Caco-2 (cell line): ENCODE measurements around the gene GAS6. TPM values are rescaled to one million over a fixed set of nuclear protein-coding genes. Genes with fewer than 3 reads are reported as not detected.

Source experiments
- BruUV-seq: library from RNA; stranded (reverse); fragments of 400-500 nt; replicated peaks from 2 replicates; lab custom pipeline; 2021; lab: Mats Ljungman, UMichigan
- CTCF ChIA-PET: fragments of 300-600 bp; sonication (Branson Sonifier 250); formaldehyde crosslinking; loops from one replicate; lab custom pipeline; 2022; ENCODE audit warnings: antibody characterized with exemption; lab: Charles Lee
- POLR2A ChIA-PET: fragments of 300-600 bp; sonication (Branson Sonifier 250); formaldehyde crosslinking; loops from one replicate; lab custom pipeline; 2022; ENCODE audit warnings: antibody characterized with exemption; lab: Charles Lee
- DNase-seq, 2 experiments: peaks; one replicate each; pipeline versions ENCODE4 v3.0.0 to v3.0.0-alpha.2; 2020 to 2022
- H3K27me3 ChIP-seq: replicated peaks from 2 replicates; pipeline ENCODE4 v1.6.0; 2011; ENCODE audit warnings: low read length; ENCODE audit not compliant: control insufficient read depth, insufficient read depth
- H3K36me3 ChIP-seq: 2 replicates; pipeline ENCODE4 v1.5.1; 2011; ENCODE audit warnings: low read length; ENCODE audit not compliant: control insufficient read depth, insufficient read depth
- H3K4me1 ChIP-seq: fragments of 250-450 bp; sonication (Bioruptor Pico); 2 replicates; pipeline ENCODE4 v1.5.1; 2020; ENCODE audit warnings: mild to moderate bottlenecking
- H3K4me3 ChIP-seq: 2 replicates; pipeline ENCODE4 v1.5.1; 2011; ENCODE audit warnings: low read depth, mild to moderate bottlenecking, control low read depth, low read length
- H3K9me3 ChIP-seq: fragments of 250-450 bp; sonication (Bioruptor Pico); 2 replicates; pipeline ENCODE4 v1.5.1; 2020; ENCODE audit warnings: mild to moderate bottlenecking, moderate library complexity
- H3K27ac Mint-ChIP-seq: one replicate; pipeline ENCODE4 v1.8.0; 2022; ENCODE audit warnings: mixed read lengths; ENCODE audit not compliant: unreplicated experiment
- H3K27me3 Mint-ChIP-seq: one replicate; pipeline ENCODE4 v1.8.0; 2022; ENCODE audit warnings: mixed read lengths; ENCODE audit not compliant: insufficient read depth, unreplicated experiment
- H3K36me3 Mint-ChIP-seq: one replicate; pipeline ENCODE4 v1.8.0; 2022; ENCODE audit warnings: mild to moderate bottlenecking, mixed read lengths; ENCODE audit not compliant: insufficient read depth, unreplicated experiment
- H3K4me1 Mint-ChIP-seq: one replicate; pipeline ENCODE4 v1.8.0; 2022; ENCODE audit warnings: low read depth, mixed read lengths; ENCODE audit not compliant: unreplicated experiment
- H3K4me3 Mint-ChIP-seq: one replicate; pipeline ENCODE4 v1.8.0; 2022; ENCODE audit warnings: mild to moderate bottlenecking, moderate library complexity, mixed read lengths; ENCODE audit not compliant: unreplicated experiment
- H3K9me3 Mint-ChIP-seq: one replicate; pipeline ENCODE4 v1.8.0; 2022; ENCODE audit warnings: mixed read lengths; ENCODE audit not compliant: unreplicated experiment
- intact Hi-C: fragments of 100-400 bp; cut with micrococcal nuclease; formaldehyde crosslinking; loops from one replicate; pipeline ENCODE4 v1.10.0; 2022; ENCODE audit not compliant: unreplicated experiment
- total RNA-seq: library from RNA; stranded (reverse); gene quantifications from 2 replicates; pipeline ENCODE4 v1.2.3, GENCODE V29; 2022
- TF ChIP-seq, protein P1 (sequence below), 2 experiments: fragments of 200-600 bp in 1 of 2; IDR thresholded peaks; 1 replicate in 1 of 2; 2 replicates in 1 of 2; pipeline versions ENCODE4 v1.5.1 to v1.8.0; 2011 to 2022; ENCODE audit warnings: antibody characterized with exemption in 1 of 2, control low read depth in 1 of 2, inconsistent platforms in 1 of 2, low read depth in 1 of 2, low read length in 1 of 2, mild to moderate bottlenecking in 1 of 2, moderate library complexity in 1 of 2; ENCODE audit not compliant: insufficient read depth in 1 of 2, severe bottlenecking in 1 of 2, unreplicated experiment in 1 of 2

Gene GAS6
- total RNA-seq, 1 experiment from 2014 or later = 34.8 TPM

DNA sequence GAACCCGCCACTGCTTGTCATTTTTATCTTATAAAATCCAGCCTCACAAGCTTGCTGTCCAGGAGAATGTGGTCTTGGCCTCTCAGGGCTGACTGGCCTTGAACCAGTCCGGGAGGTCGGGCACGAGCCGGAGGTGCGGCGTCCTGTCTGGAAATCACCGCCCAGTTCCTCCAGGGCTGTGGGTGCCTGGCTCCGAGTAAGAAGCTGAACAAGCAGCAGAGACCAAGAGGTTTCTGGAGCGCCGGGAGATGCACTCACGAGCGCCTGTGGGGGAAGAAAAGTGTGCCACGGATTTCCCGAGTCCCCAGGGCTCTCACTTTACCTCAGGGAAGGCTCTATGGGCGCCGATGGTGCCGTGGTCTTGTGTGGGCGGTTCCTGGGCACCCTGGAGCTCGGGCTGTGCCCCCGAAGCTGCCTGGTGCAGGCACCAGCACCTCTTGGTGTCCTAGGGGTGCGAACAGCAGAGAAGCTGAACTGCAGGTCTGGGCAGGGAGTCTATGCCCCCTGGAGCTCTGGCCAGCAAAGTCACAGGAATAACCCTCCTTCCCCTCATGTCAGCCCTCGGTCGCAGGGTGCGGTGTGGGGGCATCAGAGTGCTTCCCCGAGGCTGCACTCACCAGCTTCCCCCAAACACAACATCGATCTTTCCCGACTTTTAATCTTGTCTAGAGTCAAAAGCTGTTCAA is 50.0 kb downstream of the GAS6 start:
- Mint-ChIP-seq H3K4me3 (no peak overlapping the region), H3K27ac (no peak overlapping the region), H3K27me3 (no peaks in the 10 kb centered on the region), H3K9me3 (no peaks in the 10 kb centered on the region), H3K36me3 (peaks cover 14% of the 10 kb centered on the region), H3K4me1 (no peaks in the 10 kb centered on the region)
- POLR2A ChIA-PET = no interaction called here
- CTCF ChIA-PET = no interaction called here
- peaks cover 6% of the 10 kb centered on the region; the same call in 1 of the 2 replicates for H3K4me1 ChIP-seq
- no peak for DNase-seq
- H3K9me3 ChIP-seq = no peaks in the 10 kb centered on the region
- no TSS peak for BruUV-seq
- intact Hi-C loops = no loop called here
- H3K4me3 ChIP-seq = no peak overlapping the region
- no peaks in the 10 kb centered on the region for H3K36me3 ChIP-seq
- H3K27me3 ChIP-seq = no peaks in the 10 kb centered on the region
- TF ChIP-seq, protein P1, sequence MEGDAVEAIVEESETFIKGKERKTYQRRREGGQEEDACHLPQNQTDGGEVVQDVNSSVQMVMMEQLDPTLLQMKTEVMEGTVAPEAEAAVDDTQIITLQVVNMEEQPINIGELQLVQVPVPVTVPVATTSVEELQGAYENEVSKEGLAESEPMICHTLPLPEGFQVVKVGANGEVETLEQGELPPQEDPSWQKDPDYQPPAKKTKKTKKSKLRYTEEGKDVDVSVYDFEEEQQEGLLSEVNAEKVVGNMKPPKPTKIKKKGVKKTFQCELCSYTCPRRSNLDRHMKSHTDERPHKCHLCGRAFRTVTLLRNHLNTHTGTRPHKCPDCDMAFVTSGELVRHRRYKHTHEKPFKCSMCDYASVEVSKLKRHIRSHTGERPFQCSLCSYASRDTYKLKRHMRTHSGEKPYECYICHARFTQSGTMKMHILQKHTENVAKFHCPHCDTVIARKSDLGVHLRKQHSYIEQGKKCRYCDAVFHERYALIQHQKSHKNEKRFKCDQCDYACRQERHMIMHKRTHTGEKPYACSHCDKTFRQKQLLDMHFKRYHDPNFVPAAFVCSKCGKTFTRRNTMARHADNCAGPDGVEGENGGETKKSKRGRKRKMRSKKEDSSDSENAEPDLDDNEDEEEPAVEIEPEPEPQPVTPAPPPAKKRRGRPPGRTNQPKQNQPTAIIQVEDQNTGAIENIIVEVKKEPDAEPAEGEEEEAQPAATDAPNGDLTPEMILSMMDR (IDR thresholded peaks at IDR 0.05; ENCODE audit: insufficient read depth in 1 of 2, low read depth in 1 of 2, low read length in 1 of 2, severe bottlenecking in 1 of 2, unreplicated experiment in 1 of 2) = no peak

DNA sequence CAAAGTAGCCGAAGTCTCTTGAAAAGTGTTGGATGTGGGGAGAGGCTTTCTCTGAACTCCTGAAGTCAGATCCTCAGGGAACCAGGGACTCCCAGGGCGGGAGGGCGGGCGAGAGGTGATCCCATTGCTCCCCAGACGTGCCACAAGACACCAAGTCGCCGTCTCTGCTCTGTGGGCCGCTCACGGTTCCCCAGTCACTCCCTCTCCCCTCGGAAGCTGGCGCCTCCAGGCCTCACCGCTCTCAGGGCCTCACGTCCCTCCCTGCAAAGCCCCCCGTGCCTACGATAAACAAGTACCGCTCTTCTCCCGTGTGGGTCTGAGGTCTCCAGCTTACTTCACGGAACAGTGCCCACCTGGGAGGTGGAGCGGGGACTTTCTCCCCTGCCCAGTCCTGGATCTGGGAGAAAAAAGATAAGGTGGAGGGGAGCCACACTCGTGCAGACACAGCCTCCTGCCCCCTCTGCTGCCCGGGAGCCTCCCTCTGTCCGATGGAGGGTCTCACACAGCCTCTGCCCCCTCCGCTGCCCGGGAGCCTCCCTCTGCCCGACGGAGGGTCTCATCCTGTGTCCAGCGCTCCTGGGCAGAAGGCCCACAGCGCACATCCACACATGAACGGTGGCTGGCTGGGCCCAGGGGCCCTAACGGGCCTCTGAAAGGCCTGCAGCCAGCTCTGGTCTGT is 50.7 kb downstream of the GAS6 start:
- Mint-ChIP-seq H3K9me3 (no peaks in the 10 kb centered on the region), H3K4me3 (no peak overlapping the region), H3K27me3 (no peaks in the 10 kb centered on the region), H3K4me1 (no peaks in the 10 kb centered on the region), H3K36me3 (peaks cover 14% of the 10 kb centered on the region), H3K27ac (no peak overlapping the region)
- H3K4me1 ChIP-seq = peaks cover 6% of the 10 kb centered on the region; the same call in 1 of the 2 replicates
- CTCF ChIA-PET = no interaction called here
- H3K4me3 ChIP-seq = no peak overlapping the region
- H3K36me3 ChIP-seq = no peaks in the 10 kb centered on the region
- BruUV-seq = no TSS peak
- no peak for DNase-seq
- POLR2A ChIA-PET = no interaction called here
- intact Hi-C loops = no loop called here
- TF ChIP-seq, protein P1 (IDR thresholded peaks at IDR 0.05; ENCODE audit: insufficient read depth in 1 of 2, low read depth in 1 of 2, low read length in 1 of 2, severe bottlenecking in 1 of 2, unreplicated experiment in 1 of 2) = no peak
- peaks cover 3% of the 10 kb centered on the region for H3K9me3 ChIP-seq
- no peaks in the 10 kb centered on the region for H3K27me3 ChIP-seq

DNA sequence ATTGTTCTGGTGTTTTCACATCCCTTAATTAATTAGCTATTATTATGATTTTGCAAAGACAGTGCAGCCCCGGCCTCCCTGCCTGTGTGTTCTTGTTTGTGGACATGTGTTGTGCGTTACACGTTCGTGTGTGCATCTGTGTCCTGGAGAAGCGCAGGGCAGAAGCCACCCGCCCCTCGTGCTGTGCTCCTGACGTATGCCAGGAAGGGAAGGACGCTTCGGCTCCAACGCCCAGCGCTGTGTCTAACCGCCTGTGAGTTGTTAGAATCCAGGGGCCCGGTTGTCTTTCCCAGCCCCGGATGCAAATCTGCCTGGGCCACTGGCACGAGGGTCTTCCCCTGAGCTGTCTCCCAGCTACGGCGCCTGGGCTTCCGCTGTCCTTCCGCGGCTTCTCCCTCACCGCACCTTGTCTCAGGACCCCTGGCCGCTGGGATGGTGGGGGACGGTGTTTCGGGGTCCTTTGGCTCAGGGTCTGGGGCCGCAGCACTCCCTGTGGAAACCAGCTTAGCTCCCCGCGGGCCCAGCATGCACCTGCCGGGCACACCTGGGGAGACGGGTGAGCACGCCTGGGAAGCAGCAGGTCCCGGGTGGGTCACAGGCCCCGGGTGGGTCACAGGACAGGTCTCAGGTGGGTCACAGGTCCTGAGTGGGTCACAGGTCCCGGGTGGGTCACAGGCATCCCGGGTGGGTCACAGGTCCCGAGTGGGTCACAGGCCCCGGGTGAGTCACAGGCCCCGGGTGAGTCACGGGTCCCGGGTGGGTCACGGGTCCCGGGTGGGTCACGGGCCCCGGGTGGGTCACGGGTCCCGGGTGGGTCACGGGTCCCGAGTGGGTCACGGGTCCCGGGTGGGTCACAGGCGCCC is 51.5 kb downstream of the GAS6 start:
- CTCF ChIA-PET = no interaction called here
- TF ChIP-seq, protein P1 (IDR thresholded peaks at IDR 0.05; ENCODE audit: insufficient read depth in 1 of 2, low read depth in 1 of 2, low read length in 1 of 2, severe bottlenecking in 1 of 2, unreplicated experiment in 1 of 2) = no peak
- H3K27me3 Mint-ChIP-seq = no peaks in the 10 kb centered on the region
- no TSS peak for BruUV-seq
- peaks cover 10% of the 10 kb centered on the region for H3K36me3 Mint-ChIP-seq
- Histone ChIP-seq H3K36me3 (no peaks in the 10 kb centered on the region), H3K4me3 (no peak overlapping the region), H3K9me3 (peaks cover 8% of the 10 kb centered on the region), H3K4me1 (peaks cover 6% of the 10 kb centered on the region; the same call in 1 of the 2 replicates), H3K27me3 (no peaks in the 10 kb centered on the region)
- H3K9me3 Mint-ChIP-seq = no peaks in the 10 kb centered on the region
- no peaks in the 10 kb centered on the region for H3K4me1 Mint-ChIP-seq
- H3K27ac Mint-ChIP-seq = no peak overlapping the region
- no peak overlapping the region for H3K4me3 Mint-ChIP-seq
- no peak for DNase-seq
- POLR2A ChIA-PET = no interaction called here
- intact Hi-C loops = no loop called here
